NCI-H1092 treated with DMSO at 0.1 percent for 48 hours (cell line): ENCODE results near the gene GTSF1L.
A peak's percentile ranks its signal among the peaks of the same experiment; 100 is the strongest.

Source experiments
- DNase-seq: peaks from one replicate; lab custom pipeline; 2025; lab: John Stamatoyannopoulos, UW

Gene GTSF1L

GRCh38 chr20:43746344-43747137 lies 19.7 kb upstream of the GTSF1L start:
- DNase-seq: peak; percentile 81

GRCh38 chr20:43744966-43745730 lies 18.3 kb upstream of the GTSF1L start:
- no peak for DNase-seq

GRCh38 chr20:43744151-43744611 lies 17.4 kb upstream of the GTSF1L start:
- DNase-seq: peak; percentile 44

- DNase-seq: no peak
Measured at GRCh38 chr20:43740642-43741041, 13.8 kb upstream of the GTSF1L start.

- DNase-seq: peak; percentile 14
Measured at GRCh38 chr20:43739148-43739749, 12.4 kb upstream of the GTSF1L start.

GRCh38 chr20:43737925-43738324 lies 11.1 kb upstream of the GTSF1L start:
- DNase-seq: no peak

- no peak for DNase-seq
Measured at GRCh38 chr20:43736588-43737158, 9.9 kb upstream of the GTSF1L start.

- no peak for DNase-seq
Measured at GRCh38 chr20:43731927-43732326, 5.1 kb upstream of the GTSF1L start.

GRCh38 chr20:43731469-43731868 lies 4.7 kb upstream of the GTSF1L start:
- no peak for DNase-seq

GRCh38 chr20:43728686-43729255 lies 2.0 kb upstream of the GTSF1L start:
- DNase-seq: no peak

GRCh38 chr20:43727980-43728590 lies 1.3 kb upstream of the GTSF1L start:
- DNase-seq: no peak

- no peak for DNase-seq
Measured at GRCh38 chr20:43726333-43726732, 469 bp downstream of the GTSF1L start.

GRCh38 chr20:43725666-43726065 lies 1.1 kb downstream of the GTSF1L start:
- DNase-seq: no peak

GRCh38 chr20:43724383-43724782 lies 2.4 kb downstream of the GTSF1L start:
- no peak for DNase-seq

- DNase-seq: no peak
Measured at GRCh38 chr20:43723735-43724134, 3.1 kb downstream of the GTSF1L start.

GRCh38 chr20:43723186-43723585 lies 3.6 kb downstream of the GTSF1L start:
- no peak for DNase-seq

- DNase-seq: no peak
Measured at GRCh38 chr20:43722153-43722505, 4.7 kb downstream of the GTSF1L start.

- peak; percentile 71 for DNase-seq
Measured at GRCh38 chr20:43721429-43722152, 5.2 kb downstream of the GTSF1L start.

- peak; percentile 12 for DNase-seq
Measured at GRCh38 chr20:43721097-43721428, 5.7 kb downstream of the GTSF1L start.

- DNase-seq: no peak
Measured at GRCh38 chr20:43720007-43720406, 6.8 kb downstream of the GTSF1L start.

GRCh38 chr20:43717616-43717995 lies 9.2 kb downstream of the GTSF1L start:
- DNase-seq: no peak
